HG02610 (cell line): ENCODE data around the gene PMS1.
A peak's percentile ranks its signal among the peaks of the same experiment; 100 is the strongest.
"Not testable (repeated sequence)": the region's sequence is repeated elsewhere in the genome, so short reads cannot be mapped to it uniquely, and the experiment has no call there.

Source experiments
- ATAC-seq: cut with Tn5 transposase; IDR thresholded peaks from one replicate; pipeline ENCODE4 v1.9.1; 2021; ENCODE audit warnings: mild to moderate bottlenecking, moderate library complexity; ENCODE audit not compliant: unreplicated experiment

Gene PMS1

GRCh38 chr2:189783927-189784867 is at the start of gene PMS1, which contains the start of gene ORMDL1:
TSS of gene PMS1 (plus strand) at chr2:189784450. CDS start at chr2:189791810, 7,360 bp downstream.
TSS of gene ORMDL1 (minus strand) at chr2:189784339. CDS start at chr2:189782595, 1,744 bp downstream.
- peak; percentile 94 for ATAC-seq

DNA sequence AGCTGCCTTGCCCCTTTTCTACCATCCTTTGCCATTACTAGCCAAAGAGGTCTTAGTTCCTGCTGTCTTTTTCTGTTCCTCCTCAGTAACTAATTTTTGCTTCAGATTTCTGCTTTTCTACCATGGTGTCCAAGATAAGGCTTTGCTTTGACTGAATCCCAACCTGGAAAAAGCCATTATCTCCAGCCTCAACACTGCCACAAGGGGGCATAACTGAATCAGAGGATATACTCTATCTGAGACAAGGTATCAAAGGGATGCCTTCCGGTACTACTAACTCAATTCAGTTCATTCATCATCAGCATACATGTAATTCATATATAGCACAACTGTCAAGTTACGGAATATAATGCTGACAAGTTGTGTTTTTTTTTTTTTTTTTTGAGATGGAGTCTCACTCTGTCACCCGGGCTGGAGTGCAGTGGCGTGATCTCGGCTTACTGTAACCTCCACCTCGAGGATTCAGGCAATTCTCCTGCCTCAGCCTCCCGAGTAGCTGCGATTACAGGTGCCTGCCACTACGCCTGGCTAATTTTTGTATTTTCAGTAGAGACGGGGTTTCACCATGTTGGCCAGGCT is 33.1 kb upstream of the PMS1 start:
- no peak for ATAC-seq

DNA sequence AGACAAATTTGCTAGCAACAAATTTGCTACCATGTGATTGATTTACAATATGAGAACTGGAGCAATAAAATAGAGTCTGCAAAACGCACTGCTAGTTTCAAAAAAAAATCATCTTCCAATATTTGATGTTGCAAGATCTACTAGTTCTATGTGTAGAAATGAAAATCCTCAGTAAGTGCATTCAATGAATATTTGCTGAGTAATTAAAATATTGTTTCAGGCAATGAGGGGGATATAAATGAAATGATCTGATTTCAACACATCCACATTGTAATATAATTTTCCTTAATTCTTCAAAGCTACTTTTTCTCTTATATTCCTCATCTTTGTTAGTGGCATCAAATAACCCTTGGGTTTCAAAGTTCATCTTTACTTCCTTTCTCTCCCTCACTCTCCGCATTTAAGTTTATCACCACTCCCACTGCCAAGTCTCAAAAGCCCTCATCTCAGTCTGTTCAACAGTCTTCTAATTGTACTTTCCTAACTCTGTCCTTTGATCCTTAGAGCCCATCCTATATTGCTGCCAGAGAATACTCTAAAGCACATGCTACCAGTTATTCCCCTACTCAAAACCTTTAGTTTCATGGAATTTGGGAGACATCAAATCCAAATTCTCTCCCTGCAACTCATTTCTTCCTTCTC is 27.8 kb upstream of the PMS1 start:
- ATAC-seq, result no peak

GRCh38 chr2:189760154-189760553 is 24.1 kb upstream of the PMS1 start:
- ATAC-seq, result not testable (repeated sequence)

- no peak for ATAC-seq
Observed at GRCh38 chr2:189762229-189762550, 22.1 kb upstream of the PMS1 start.

DNA sequence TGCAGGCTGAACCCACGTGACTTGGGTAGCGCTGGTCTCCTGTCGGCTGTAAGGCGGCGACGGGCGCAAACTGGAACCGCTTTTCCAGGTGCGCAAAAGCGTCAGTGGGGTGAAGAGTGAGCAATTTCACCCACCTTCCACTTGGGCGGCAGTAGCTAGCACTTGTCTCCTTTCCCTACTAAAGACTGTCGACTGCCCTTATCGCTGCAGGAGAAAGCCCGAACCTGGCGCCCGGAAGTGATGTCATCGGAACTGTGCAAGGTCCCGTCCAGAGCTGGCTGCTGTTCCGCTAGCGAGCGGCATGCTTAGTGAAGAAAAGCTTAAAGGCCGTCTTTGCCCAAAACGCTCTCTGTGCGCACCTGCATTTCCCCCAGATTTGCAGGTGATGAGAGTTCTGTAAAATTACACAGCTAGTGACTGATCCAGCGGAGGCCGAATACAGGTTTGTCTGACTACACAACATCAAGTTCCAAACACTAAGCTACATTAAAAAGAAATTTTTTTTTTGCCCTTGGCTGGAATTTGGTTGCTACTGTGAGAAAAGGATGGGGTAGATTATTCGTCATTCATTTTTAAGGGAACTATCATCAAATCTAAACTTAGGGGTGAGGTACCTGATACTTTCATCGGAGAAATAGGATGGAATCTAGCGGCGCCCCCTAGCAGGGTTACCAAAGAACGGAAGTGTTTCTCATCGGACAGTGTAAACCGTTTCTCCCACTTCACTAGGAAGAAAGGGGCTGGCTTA is 21.5 kb upstream of the PMS1 start, which contains the start of gene OSGEPL1:
OSGEPL1 (minus strand) TSS at position 242 of the 748 bp plus-strand sequence. CDS start 1,152 bp downstream, outside the sequence.
- ATAC-seq, result peak; percentile 96

DNA sequence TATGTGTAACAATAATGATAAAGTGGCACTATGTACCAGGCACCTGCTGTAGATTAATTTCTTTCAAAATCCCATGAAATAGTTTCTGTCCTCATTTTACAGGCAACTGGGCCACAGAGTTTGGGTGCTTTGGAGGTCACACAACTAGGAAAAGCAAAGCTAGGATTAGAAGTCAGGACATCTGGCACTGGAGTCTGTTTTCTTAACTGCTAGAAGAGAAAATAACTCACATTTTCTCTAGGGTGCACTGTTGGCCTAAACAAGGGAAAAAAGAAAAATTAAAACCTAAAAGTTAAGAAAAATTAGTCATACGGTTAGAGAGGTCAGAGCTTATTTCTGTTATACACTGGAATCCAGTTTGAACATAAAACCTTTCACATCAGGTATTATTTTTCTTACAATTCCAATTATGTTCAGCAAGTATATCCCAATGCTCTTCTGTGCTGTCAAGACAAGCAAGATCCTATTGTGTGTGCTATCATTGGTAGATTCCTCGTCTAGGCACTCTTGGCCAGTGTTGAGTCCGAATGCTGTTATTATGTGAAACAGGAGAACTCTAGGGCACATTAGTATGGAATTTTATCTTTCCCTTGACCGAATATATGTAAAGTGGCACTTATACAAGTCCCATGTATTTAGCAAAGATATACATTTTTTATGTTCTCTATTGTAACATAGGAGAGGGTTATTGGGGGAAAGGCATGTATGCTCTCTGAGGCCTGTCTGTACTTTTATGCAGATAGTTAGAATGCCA is 20.2 kb upstream of the PMS1 start:
- no peak for ATAC-seq

GRCh38 chr2:189770590-189771322 is 13.5 kb upstream of the PMS1 start:
- ATAC-seq, result no peak

GRCh38 chr2:189772212-189772611 is 12.0 kb upstream of the PMS1 start:
- no peak for ATAC-seq

- no peak for ATAC-seq
Observed at GRCh38 chr2:189782221-189782671, 2.0 kb upstream of the PMS1 start.

DNA sequence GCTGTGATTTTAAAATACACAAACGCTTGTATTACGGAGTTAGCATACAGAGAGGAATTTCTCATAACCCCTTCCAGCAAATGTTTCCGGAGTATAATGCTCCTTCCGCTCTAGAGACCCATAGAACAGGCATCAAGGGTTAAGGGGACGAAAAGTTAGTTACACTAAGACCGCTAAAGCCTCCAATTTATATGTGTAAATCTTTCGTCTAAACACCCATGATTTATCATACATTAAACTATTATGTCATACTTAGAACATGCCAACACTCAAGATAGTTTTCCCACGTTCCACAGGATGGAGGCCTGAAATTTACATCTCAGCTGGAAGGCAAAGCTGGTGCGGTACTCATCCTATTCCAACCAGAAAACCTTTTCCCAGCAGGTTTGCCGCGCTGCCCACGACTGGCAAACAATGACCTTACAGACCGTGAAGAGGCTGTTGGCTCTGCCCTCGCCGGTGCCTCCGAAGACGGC is 761 bp upstream of the PMS1 start:
- peak; percentile 15 for ATAC-seq

- ATAC-seq, result no peak
Observed at GRCh38 chr2:189791338-189792042, 7.2 kb downstream of the PMS1 start.

GRCh38 chr2:189794310-189794709 is 10.1 kb downstream of the PMS1 start:
- ATAC-seq, result no peak

DNA sequence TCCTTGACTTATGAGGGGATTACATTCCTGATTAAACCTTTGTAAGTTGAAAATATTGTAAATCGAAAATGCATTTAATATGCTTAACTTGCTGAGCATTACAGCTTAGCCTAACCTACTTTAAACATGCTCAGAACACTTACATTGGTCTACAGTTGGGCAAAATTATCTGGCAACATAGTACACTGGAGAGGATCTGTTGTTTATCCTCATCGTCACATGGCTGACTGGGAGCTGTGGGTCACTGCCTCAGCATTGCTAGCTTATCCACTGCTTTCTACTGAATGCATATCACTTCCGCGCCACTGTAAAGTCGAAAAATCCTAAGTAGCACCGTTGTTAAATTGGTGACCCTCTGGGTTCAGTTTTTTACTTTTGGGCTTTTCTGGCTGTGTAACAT is 13.7 kb downstream of the PMS1 start:
- ATAC-seq, result no peak

- ATAC-seq, result peak; percentile 81
Observed at GRCh38 chr2:189798312-189799029, 14.2 kb downstream of the PMS1 start.

GRCh38 chr2:189799030-189799331 is 14.7 kb downstream of the PMS1 start:
- ATAC-seq, result no peak

GRCh38 chr2:189799531-189799930 is 15.3 kb downstream of the PMS1 start:
- ATAC-seq, result no peak

DNA sequence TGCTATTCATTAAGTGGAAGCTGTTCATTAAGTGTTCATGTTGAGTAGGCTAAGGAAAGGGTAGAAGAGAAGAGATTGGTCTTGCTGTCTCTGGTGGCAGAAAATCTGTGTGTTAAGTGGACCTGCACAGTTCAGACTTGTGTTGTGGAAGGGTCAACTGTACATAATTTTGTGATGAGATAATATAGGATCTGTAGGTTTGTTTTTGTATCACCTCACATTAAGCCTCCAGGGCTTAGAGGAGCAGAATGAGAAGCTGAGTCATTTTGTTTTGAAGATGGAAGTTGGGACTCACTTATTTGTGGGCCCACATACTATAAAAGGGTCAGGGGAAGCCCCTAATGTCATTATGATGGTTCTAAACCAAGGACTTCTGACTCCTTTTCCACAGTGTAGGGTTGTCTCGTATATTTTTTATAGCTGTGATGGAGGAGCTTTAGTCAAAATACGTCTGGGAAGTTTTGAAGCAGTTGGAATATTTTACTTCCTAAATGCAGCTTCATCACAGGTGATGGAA is 18.2 kb downstream of the PMS1 start:
- no peak for ATAC-seq
